Upper lobe of left lung (tissue), 4 donors: ENCODE results near the gene INPP5J.

Experiments used
- EP300 ChIP-seq, 4 donors: sonication (generic); formaldehyde crosslinking; IDR thresholded peaks; one replicate each; pipeline ENCODE4 v1.5.1; 2017; ENCODE audit warnings: antibody characterized with exemption in 4 of 4, control low read depth in 2 of 4
- POLR2A ChIP-seq, 4 donors: fragments of 450-650 bp; IDR thresholded peaks; one replicate each; pipeline ENCODE4 v1.5.1; 2016 to 2017; ENCODE audit warnings: antibody characterized with exemption in 4 of 4, mild to moderate bottlenecking in 2 of 4
- POLR2AphosphoS5 ChIP-seq, 2 donors: sonication (generic); formaldehyde crosslinking; IDR thresholded peaks; one replicate each; pipeline ENCODE4 v1.5.1; 2017; ENCODE audit warnings: antibody characterized with exemption in 2 of 2
- TF ChIP-seq, protein P1 (sequence below), 6 experiments: fragments of 450-650 bp in 4 of 6; fragments of 200-600 bp in 2 of 6; sonication (generic) in 2 of 6; IDR thresholded peaks; one replicate each; pipeline ENCODE4 v1.5.1; 2016 to 2019; ENCODE audit warnings: antibody characterized with exemption in 6 of 6

- TF ChIP-seq, protein P1, sequence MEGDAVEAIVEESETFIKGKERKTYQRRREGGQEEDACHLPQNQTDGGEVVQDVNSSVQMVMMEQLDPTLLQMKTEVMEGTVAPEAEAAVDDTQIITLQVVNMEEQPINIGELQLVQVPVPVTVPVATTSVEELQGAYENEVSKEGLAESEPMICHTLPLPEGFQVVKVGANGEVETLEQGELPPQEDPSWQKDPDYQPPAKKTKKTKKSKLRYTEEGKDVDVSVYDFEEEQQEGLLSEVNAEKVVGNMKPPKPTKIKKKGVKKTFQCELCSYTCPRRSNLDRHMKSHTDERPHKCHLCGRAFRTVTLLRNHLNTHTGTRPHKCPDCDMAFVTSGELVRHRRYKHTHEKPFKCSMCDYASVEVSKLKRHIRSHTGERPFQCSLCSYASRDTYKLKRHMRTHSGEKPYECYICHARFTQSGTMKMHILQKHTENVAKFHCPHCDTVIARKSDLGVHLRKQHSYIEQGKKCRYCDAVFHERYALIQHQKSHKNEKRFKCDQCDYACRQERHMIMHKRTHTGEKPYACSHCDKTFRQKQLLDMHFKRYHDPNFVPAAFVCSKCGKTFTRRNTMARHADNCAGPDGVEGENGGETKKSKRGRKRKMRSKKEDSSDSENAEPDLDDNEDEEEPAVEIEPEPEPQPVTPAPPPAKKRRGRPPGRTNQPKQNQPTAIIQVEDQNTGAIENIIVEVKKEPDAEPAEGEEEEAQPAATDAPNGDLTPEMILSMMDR (IDR thresholded peaks at IDR 0.05) = no peak
- no peak for TF ChIP-seq POLR2AphosphoS5 (IDR thresholded peaks at IDR 0.05)
- TF ChIP-seq EP300 (IDR thresholded peaks at IDR 0.05) = no peak
- TF ChIP-seq POLR2A (IDR thresholded peaks at IDR 0.05) = no peak
Observed at GRCh38 chr22:31160328-31160978, 37.7 kb downstream of the INPP5J start.
